ENCODE data around the gene STMN3.

DNA sequence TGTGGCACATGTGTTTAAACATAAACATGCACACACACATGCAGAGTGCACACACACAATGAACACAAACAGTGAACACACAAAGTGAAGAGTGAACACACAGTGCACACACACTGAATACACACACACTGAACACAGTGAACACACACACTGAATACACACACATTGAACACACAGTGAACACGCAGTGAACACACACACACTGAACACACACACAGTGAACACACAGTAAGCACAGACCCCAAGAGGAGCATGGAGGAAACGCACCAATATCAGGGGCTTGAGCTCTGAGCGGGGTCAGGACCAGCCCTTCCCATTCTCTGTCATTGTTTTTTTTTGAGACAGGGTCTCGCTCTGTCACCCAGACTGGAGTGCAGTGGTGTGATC is 62.1 kb downstream of the STMN3 start:
- TF ChIP-seq, protein P1, sequence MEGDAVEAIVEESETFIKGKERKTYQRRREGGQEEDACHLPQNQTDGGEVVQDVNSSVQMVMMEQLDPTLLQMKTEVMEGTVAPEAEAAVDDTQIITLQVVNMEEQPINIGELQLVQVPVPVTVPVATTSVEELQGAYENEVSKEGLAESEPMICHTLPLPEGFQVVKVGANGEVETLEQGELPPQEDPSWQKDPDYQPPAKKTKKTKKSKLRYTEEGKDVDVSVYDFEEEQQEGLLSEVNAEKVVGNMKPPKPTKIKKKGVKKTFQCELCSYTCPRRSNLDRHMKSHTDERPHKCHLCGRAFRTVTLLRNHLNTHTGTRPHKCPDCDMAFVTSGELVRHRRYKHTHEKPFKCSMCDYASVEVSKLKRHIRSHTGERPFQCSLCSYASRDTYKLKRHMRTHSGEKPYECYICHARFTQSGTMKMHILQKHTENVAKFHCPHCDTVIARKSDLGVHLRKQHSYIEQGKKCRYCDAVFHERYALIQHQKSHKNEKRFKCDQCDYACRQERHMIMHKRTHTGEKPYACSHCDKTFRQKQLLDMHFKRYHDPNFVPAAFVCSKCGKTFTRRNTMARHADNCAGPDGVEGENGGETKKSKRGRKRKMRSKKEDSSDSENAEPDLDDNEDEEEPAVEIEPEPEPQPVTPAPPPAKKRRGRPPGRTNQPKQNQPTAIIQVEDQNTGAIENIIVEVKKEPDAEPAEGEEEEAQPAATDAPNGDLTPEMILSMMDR (IDR thresholded peaks at IDR 0.05): no peak
- no peak for TF ChIP-seq EP300 (IDR thresholded peaks at IDR 0.05)
